Measurements from ENCODE around the gene PPARA. TPM values are rescaled to one million over a fixed set of nuclear protein-coding genes. Genes with fewer than 3 reads are reported as not detected.

PPARA gene
- polyA plus RNA-seq, 3 donors, result 3.7 to 6.3 (median 4.9) TPM

GRCh38 chr22:46203601-46203980, 53.3 kb downstream of the PPARA start:
- H3K4me3 ChIP-seq (replicated peaks in 1 of 3; ENCODE audit: low read depth in 2 of 3, low read length in 3 of 3), result no peak overlapping the region
- Mint-ChIP-seq H3K27ac (no peak overlapping the region), H3K4me3 (no peak overlapping the region), H3K36me3 (peaks cover 39 to 65% of the 10 kb centered on the region in 2 donors), H3K9me3 (peaks cover 4 to 18% (median 8%) of the 10 kb centered on the region in 7 donors), H3K4me1 (no peaks in the 10 kb centered on the region), H3K27me3 (ENCODE audit: low read depth in 3 of 3) (no peaks in the 10 kb centered on the region)
- H3K9me3 ChIP-seq (replicated peaks in 1 of 2; ENCODE audit: control insufficient read depth in 1 of 2, insufficient read depth in 1 of 2, low read length in 2 of 2), result peaks cover 5 to 7% of the 10 kb centered on the region in 2 donors
- no peaks in the 10 kb centered on the region for H3K4me1 ChIP-seq (ENCODE audit: control insufficient read depth in 1 of 2, insufficient read depth in 2 of 2, low read length in 2 of 2)
- DNase-seq, result no peak
- H3K9ac ChIP-seq (ENCODE audit: insufficient read depth, low read length, poor library complexity, severe bottlenecking), result no peak overlapping the region
- H4K20me1 ChIP-seq (ENCODE audit: insufficient read depth, low read length), result no peaks in the 10 kb centered on the region
- peaks cover 15 to 54% of the 10 kb centered on the region in 2 donors for H3K36me3 ChIP-seq (replicated peaks in 1 of 2; ENCODE audit: control insufficient read depth in 1 of 2, insufficient read depth in 2 of 2, low read length in 2 of 2)
- no peaks in the 10 kb centered on the region for H3K27me3 ChIP-seq (ENCODE audit: control insufficient read depth in 2 of 2, insufficient read depth in 2 of 2, low read length in 2 of 2)
- WGBS (ENCODE audit: insufficient coverage), result 98% methylated on average over 5 of the region's 7 CpGs
- H3K4me2 ChIP-seq (replicated peaks; ENCODE audit: extremely low read depth, low read length, poor library complexity, severe bottlenecking), result no peak overlapping the region
- H3K27ac ChIP-seq (ENCODE audit: low read depth in 1 of 2, low read length in 2 of 2), result no peak overlapping the region
- no peak overlapping the region for H2AFZ ChIP-seq (ENCODE audit: insufficient read depth, low read depth, low read length, poor library complexity, severe bottlenecking)
- no peak for TF ChIP-seq CTCF (IDR thresholded peaks at IDR 0.05)
- intact Hi-C loops (cut with micrococcal nuclease), result no loop called here
- H3K79me2 ChIP-seq (ENCODE audit: insufficient read depth, low read length), result no peaks in the 10 kb centered on the region

GRCh38 chr22:46209262-46209661, 58.9 kb downstream of the PPARA start:
- WGBS (ENCODE audit: insufficient coverage), result no CpG with 5 or more reads among the region's 1 CpG
- Mint-ChIP-seq H3K27ac (no peak overlapping the region), H3K27me3 (ENCODE audit: low read depth in 3 of 3) (peaks cover 0 to 2% (median 0%) of the 10 kb centered on the region in 3 donors), H3K36me3 (peaks cover 59 to 82% of the 10 kb centered on the region in 2 donors), H3K4me3 (no peak overlapping the region), H3K9me3 (peaks cover 28 to 57% (median 44%) of the 10 kb centered on the region in 7 donors), H3K4me1 (no peaks in the 10 kb centered on the region)
- Histone ChIP-seq H3K4me1 (ENCODE audit: control insufficient read depth in 1 of 2, insufficient read depth in 2 of 2, low read length in 2 of 2) (no peaks in the 10 kb centered on the region), H3K27me3 (ENCODE audit: control insufficient read depth in 2 of 2, insufficient read depth in 2 of 2, low read length in 2 of 2) (no peaks in the 10 kb centered on the region), H3K27ac (ENCODE audit: low read depth in 1 of 2, low read length in 2 of 2) (no peak overlapping the region), H3K4me3 (replicated peaks in 1 of 3; ENCODE audit: low read depth in 2 of 3, low read length in 3 of 3) (no peak overlapping the region), H3K79me2 (ENCODE audit: insufficient read depth, low read length) (no peaks in the 10 kb centered on the region), H3K9ac (ENCODE audit: insufficient read depth, low read length, poor library complexity, severe bottlenecking) (no peak overlapping the region), H3K9me3 (replicated peaks in 1 of 2; ENCODE audit: control insufficient read depth in 1 of 2, insufficient read depth in 1 of 2, low read length in 2 of 2) (peaks cover 20 to 32% of the 10 kb centered on the region in 2 donors), H2AFZ (ENCODE audit: insufficient read depth, low read depth, low read length, poor library complexity, severe bottlenecking) (no peak overlapping the region), H3K36me3 (replicated peaks in 1 of 2; ENCODE audit: control insufficient read depth in 1 of 2, insufficient read depth in 2 of 2, low read length in 2 of 2) (peaks cover 9 to 48% of the 10 kb centered on the region in 2 donors), H3K4me2 (replicated peaks; ENCODE audit: extremely low read depth, low read length, poor library complexity, severe bottlenecking) (no peak overlapping the region), H4K20me1 (ENCODE audit: insufficient read depth, low read length) (no peaks in the 10 kb centered on the region)
- no peak for DNase-seq
- intact Hi-C loops (cut with micrococcal nuclease), result no loop called here
- TF ChIP-seq CTCF (IDR thresholded peaks at IDR 0.05), result no peak
